GM19099 (cell line): Measurements from ENCODE around the gene SEPTIN6.

Experiments used
- POLR2A ChIP-seq: IDR thresholded peaks from 3 replicates; pipeline ENCODE4 v1.6.1; 2011; ENCODE audit warnings: low read depth; ENCODE audit not compliant: insufficient read length; ENCODE audit errors: extremely low read depth

The SEPTIN6 gene

GRCh38 chrX:119682019-119682989, 10.7 kb downstream of the SEPTIN6 start:
- TF ChIP-seq POLR2A = no peak

GRCh38 chrX:119677654-119677981, 15.3 kb downstream of the SEPTIN6 start:
- no peak for TF ChIP-seq POLR2A

GRCh38 chrX:119676949-119677653, 15.9 kb downstream of the SEPTIN6 start:
- no peak for TF ChIP-seq POLR2A

GRCh38 chrX:119673336-119673735, 19.6 kb downstream of the SEPTIN6 start:
- no peak for TF ChIP-seq POLR2A

GRCh38 chrX:119672426-119672825, 20.5 kb downstream of the SEPTIN6 start:
- no peak for TF ChIP-seq POLR2A

GRCh38 chrX:119669424-119670037, 23.4 kb downstream of the SEPTIN6 start:
- no peak for TF ChIP-seq POLR2A

GRCh38 chrX:119667111-119667878, 25.7 kb downstream of the SEPTIN6 start:
- no peak for TF ChIP-seq POLR2A

GRCh38 chrX:119661486-119661885, 31.5 kb downstream of the SEPTIN6 start:
- no peak for TF ChIP-seq POLR2A

- TF ChIP-seq POLR2A = no peak
Observed at GRCh38 chrX:119659522-119659921, 33.4 kb downstream of the SEPTIN6 start.

- TF ChIP-seq POLR2A = no peak
Observed at GRCh38 chrX:119655125-119655524, 37.8 kb downstream of the SEPTIN6 start.

- TF ChIP-seq POLR2A = no peak
Observed at GRCh38 chrX:119654112-119654531, 38.8 kb downstream of the SEPTIN6 start.

- no peak for TF ChIP-seq POLR2A
Observed at GRCh38 chrX:119648421-119648775, 44.6 kb downstream of the SEPTIN6 start.

GRCh38 chrX:119647552-119648420, 45.2 kb downstream of the SEPTIN6 start:
- TF ChIP-seq POLR2A = no peak

GRCh38 chrX:119647089-119647488, 45.9 kb downstream of the SEPTIN6 start:
- no peak for TF ChIP-seq POLR2A
